Rectal smooth muscle tissue (tissue), 1 donor: Measurements from ENCODE around the gene HOXB4.

ENCODE experiments used
- H3K27ac ChIP-seq: one replicate; pipeline ENCODE4 v1.7.0; 2013; ENCODE audit warnings: low read depth, low read length, inconsistent platforms
- H3K27me3 ChIP-seq: one replicate; pipeline ENCODE4 v1.7.0; 2013; ENCODE audit warnings: low read length; ENCODE audit not compliant: control insufficient read depth, insufficient read depth
- H3K36me3 ChIP-seq: one replicate; pipeline ENCODE4 v1.7.0; 2013; ENCODE audit warnings: low read length; ENCODE audit not compliant: control insufficient read depth, insufficient read depth
- H3K4me1 ChIP-seq: one replicate; pipeline ENCODE4 v1.7.0; 2013; ENCODE audit warnings: low read length; ENCODE audit not compliant: control insufficient read depth, insufficient read depth
- H3K4me3 ChIP-seq: one replicate; pipeline ENCODE4 v1.7.0; 2013; ENCODE audit warnings: low read length
- H3K9ac ChIP-seq: one replicate; pipeline ENCODE4 v1.7.0; 2013; ENCODE audit warnings: low read length

The HOXB4 gene

GRCh38 chr17:48559840-48560817 is 18.0 kb downstream of the HOXB4 start:
- Histone ChIP-seq H3K9ac (no peak overlapping the region), H3K27me3 (no peaks in the 10 kb centered on the region), H3K4me1 (peaks cover 75% of the 10 kb centered on the region), H3K36me3 (no peaks in the 10 kb centered on the region), H3K4me3 (peak overlapping the region; percentile 1), H3K27ac (peak overlapping the region; percentile 98)

- H3K4me1 ChIP-seq: peaks cover 71% of the 10 kb centered on the region
- H3K27ac ChIP-seq: peak overlapping the region; percentile 98
- H3K4me3 ChIP-seq: peak overlapping the region; percentile 30
- no peaks in the 10 kb centered on the region for H3K36me3 ChIP-seq
- no peak overlapping the region for H3K9ac ChIP-seq
- H3K27me3 ChIP-seq: no peaks in the 10 kb centered on the region
Measured at GRCh38 chr17:48559122-48559839, 18.9 kb downstream of the HOXB4 start.

GRCh38 chr17:48558831-48559121 is 19.4 kb downstream of the HOXB4 start:
- Histone ChIP-seq H3K4me1 (peaks cover 73% of the 10 kb centered on the region), H3K27ac (peak overlapping the region; percentile 98), H3K36me3 (no peaks in the 10 kb centered on the region), H3K27me3 (no peaks in the 10 kb centered on the region), H3K9ac (no peak overlapping the region), H3K4me3 (peak overlapping the region; percentile 36)

DNA sequence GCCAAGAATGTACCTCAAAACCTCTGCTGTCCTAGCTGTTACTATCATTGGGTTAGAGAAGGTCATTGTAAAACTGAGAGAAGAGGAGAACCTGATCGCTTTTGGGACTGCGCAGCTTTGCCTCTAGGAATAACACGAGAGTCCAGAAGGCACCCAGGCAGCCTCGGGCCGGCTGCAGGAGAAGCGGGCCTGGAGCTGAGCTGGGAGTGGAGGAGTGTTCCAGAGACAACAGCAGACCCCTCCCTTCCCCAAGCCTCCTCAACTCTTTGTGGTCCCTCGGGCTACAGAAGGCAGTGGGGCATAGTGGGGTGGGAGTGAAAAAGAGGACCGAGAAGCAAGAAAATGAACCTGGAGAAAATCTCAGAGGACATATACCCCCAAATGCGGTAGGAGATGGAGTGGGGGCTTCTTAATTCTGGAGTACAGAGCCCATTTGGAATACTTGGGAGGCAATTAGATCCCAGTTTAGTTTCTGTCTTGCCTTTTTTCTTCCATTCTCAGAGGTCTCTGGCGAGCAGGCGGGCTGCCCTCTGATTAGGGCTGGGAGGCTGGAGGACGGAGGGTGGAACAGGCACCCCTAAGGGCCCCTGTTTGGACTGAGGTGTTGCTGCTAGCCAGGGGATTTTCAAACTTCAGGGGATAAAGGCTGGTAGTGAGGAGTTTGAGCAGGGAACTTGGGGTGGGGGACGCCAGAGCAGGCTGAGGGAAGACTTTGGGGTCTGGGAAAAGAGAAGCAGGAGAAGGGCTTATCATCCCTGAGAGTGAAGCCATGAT is 19.9 kb downstream of the HOXB4 start:
- peak overlapping the region; percentile 98 for H3K27ac ChIP-seq
- H3K27me3 ChIP-seq: no peaks in the 10 kb centered on the region
- H3K4me3 ChIP-seq: peak overlapping the region; percentile 36
- no peak overlapping the region for H3K9ac ChIP-seq
- H3K36me3 ChIP-seq: no peaks in the 10 kb centered on the region
- peaks cover 70% of the 10 kb centered on the region for H3K4me1 ChIP-seq

- H3K27me3 ChIP-seq: no peaks in the 10 kb centered on the region
- H3K36me3 ChIP-seq: no peaks in the 10 kb centered on the region
- peaks cover 70% of the 10 kb centered on the region for H3K4me1 ChIP-seq
- peak overlapping the region; percentile 98 for H3K27ac ChIP-seq
- no peak overlapping the region for H3K9ac ChIP-seq
- H3K4me3 ChIP-seq: no peak overlapping the region
Measured at GRCh38 chr17:48556576-48557401, 21.4 kb downstream of the HOXB4 start.

GRCh38 chr17:48556229-48556575 is 21.9 kb downstream of the HOXB4 start:
- Histone ChIP-seq H3K9ac (no peak overlapping the region), H3K27me3 (no peaks in the 10 kb centered on the region), H3K4me1 (peaks cover 67% of the 10 kb centered on the region)

DNA sequence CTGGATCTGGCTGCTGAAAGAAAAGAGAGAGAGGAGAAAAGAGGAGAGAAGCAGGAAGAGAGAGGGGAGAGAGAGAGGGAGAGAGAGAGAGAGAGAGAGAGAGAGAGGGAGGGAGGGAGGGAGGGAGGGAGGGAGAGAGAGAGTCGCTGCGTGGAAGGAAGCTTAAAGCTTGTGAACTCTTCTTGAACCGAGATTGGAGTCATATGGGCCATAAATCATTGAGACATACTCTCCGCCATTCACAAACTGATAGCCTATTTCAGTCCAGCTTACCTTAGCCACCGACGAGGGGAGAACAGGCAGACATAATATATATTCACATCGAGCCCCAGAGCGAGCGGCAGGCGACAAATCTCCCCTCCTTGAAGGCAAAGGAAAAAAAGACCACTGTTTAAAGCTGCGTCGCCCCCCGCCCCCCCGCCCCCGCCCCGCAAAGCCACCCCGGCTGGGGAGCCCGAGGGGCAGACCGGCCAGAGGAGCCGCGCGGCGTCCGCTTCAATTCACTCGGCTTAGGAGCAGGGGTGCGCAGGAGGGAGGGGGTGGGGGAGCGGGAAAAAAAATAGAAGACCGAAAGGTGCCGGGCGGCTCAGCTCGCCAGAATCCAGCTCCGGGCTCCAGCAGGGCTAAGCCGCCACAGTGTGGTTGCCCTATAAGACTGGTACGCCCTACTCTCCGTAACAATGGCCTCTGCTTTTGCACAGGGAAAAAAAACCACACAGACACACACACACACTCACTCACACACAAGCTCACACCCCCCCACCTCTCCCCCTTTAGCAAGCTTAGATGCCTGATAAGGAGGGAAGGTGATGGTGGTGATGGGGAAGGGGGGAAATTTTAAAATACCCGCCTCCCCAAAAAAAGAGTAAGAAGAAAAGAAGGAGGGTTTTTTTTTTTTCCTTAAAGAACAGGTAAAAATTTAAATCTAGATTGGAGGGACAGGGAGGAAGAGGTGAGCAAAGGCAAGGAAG is 22.6 kb downstream of the HOXB4 start:
- Histone ChIP-seq H3K4me3 (peak overlapping the region; percentile 50), H3K36me3 (no peaks in the 10 kb centered on the region), H3K27me3 (no peaks in the 10 kb centered on the region), H3K9ac (no peak overlapping the region), H3K27ac (peak overlapping the region; percentile 98), H3K4me1 (peaks cover 67% of the 10 kb centered on the region)

More at GRCh38 chr17:48556229-48556575, 21.9 kb downstream of the HOXB4 start:
- Histone ChIP-seq H3K4me3 (peak overlapping the region; percentile 50), H3K36me3 (no peaks in the 10 kb centered on the region), H3K27ac (peak overlapping the region; percentile 98)

- Histone ChIP-seq H3K27me3 (no peaks in the 10 kb centered on the region), H3K36me3 (no peaks in the 10 kb centered on the region), H3K4me3 (peak overlapping the region; percentile 34), H3K4me1 (peaks cover 66% of the 10 kb centered on the region), H3K9ac (peak overlapping the region; percentile 16), H3K27ac (peak overlapping the region; percentile 98)
Measured at GRCh38 chr17:48554412-48555257, 23.5 kb downstream of the HOXB4 start.

DNA sequence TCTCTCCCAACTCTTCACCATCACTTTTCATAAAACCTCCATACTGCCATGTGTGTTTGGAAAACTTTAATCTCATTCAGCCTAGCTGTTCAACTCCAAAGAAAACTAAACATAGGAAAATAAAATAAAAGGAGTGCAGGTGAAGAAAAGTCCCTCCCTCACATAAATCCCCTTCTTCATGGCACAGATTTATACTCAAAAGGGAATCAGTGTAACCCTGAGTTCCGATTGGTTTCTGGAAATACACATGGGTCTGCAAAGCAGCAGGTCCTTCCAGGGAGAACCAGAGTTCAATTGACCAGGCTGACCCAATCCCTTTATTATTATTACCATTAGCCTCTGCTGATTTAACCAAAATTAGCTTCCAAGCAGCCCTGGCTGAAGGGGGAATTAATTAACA is 24.3 kb downstream of the HOXB4 start:
- no peaks in the 10 kb centered on the region for H3K27me3 ChIP-seq
- H3K4me3 ChIP-seq: peak overlapping the region; percentile 34
- peaks cover 62% of the 10 kb centered on the region for H3K4me1 ChIP-seq
- H3K9ac ChIP-seq: no peak overlapping the region
- H3K36me3 ChIP-seq: no peaks in the 10 kb centered on the region
- peak overlapping the region; percentile 98 for H3K27ac ChIP-seq

DNA sequence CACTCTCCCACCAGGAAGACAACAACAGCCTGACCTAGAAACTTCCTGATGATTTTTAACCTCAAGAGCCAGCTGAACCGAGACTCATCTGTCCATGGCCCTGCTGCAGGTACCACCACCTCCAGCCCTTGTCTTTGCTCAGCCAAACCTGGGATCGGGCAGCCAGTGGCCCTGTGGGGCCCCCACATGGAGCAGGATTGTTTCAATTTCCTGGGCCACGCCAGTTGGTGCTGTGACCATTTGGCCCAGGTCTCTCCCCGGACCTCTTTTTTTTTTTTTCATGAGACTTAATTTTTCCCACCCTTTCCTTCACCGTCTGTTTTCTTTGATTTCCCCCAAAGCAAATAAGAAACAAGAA is 25.0 kb downstream of the HOXB4 start:
- H3K36me3 ChIP-seq: no peaks in the 10 kb centered on the region
- H3K27me3 ChIP-seq: no peaks in the 10 kb centered on the region
- peaks cover 60% of the 10 kb centered on the region for H3K4me1 ChIP-seq
- no peak overlapping the region for H3K4me3 ChIP-seq
- H3K9ac ChIP-seq: no peak overlapping the region
- peak overlapping the region; percentile 98 for H3K27ac ChIP-seq
